ENCODE measurements around the gene LGI4. TPM values are rescaled to one million over a fixed set of nuclear protein-coding genes. Genes with fewer than 3 reads are reported as not detected.
A peak's percentile ranks its signal among the peaks of the same experiment; 100 is the strongest.

Gene LGI4
- total RNA-seq, 1 donor, result 0.09 TPM

GRCh38 chr19:35123573-35123972 lies 11.3 kb downstream of the LGI4 start:
- DNase-seq (ENCODE audit: low read depth), result no peak
- peak overlapping the region; percentile 87 for H3K4me3 ChIP-seq (ENCODE audit: low read depth, low read length)
- no peak for TF ChIP-seq CTCF (IDR thresholded peaks at IDR 0.05; ENCODE audit: insufficient read depth, low read length)

DNA sequence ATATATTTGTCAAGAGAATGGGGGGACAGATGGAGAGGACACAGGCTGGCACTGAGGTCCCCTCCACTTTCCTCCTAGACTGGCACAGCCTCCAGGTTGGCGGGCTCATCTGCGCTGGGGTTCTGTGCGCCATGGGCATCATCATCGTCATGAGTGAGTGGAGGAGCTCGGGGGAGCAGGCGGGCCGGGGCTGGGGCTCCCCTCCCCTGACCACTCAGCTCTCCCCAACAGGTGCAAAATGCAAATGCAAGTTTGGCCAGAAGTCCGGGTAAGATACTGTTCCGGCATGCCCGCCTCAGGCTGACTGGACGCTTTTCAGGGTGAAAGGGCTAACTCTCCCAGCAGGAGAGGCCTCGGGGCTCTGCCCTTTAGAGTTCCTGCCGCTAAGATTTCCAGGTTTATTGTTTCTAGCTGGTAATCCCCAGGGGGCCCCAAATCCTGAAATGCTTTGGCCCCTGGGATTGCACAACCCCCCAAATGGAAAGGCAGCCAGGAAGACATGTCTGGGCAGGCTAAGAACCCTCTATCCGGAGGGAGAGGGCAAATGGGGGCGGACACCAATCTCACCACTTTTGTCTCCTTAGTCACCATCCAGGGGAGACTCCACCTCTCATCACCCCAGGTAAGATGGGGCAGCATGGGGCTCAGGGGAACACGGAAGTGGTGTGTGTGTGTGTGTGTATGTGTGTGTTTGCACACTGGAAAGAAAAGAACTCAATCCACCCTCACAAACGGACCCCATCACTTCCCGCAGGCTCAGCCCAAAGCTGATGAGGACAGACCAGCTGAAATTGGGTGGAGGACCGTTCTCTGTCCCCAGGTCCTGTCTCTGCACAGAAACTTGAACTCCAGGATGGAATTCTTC lies 11.9 kb downstream of the LGI4 start:
- TF ChIP-seq CTCF (IDR thresholded peaks at IDR 0.05; ENCODE audit: insufficient read depth, low read length), result no peak
- no peak for DNase-seq (ENCODE audit: low read depth)
- no peak overlapping the region for H3K4me3 ChIP-seq (ENCODE audit: low read depth, low read length)

DNA sequence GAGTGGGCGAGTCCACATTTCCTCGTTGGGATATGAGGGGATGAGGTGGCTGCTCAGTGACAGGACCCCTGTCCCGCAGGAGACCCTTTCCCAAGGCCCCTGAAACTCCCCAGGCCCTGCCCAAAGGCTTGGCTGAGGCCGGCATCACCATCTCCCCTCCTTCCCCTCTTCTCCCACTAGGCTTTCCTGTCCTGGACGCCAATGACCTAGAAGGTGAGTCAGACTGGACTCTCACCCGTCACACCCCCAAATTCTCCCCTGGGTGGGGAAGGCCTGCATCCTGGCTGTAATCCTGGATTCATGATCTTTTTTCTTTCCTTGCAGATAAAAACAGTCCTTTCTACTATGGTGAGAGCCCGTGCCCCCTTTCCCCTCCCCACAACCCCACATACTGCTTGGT lies 14.0 kb downstream of the LGI4 start:
- no peak for TF ChIP-seq CTCF (IDR thresholded peaks at IDR 0.05; ENCODE audit: insufficient read depth, low read length)
- no peak overlapping the region for H3K4me3 ChIP-seq (ENCODE audit: low read depth, low read length)
- peak; percentile 25 for DNase-seq (ENCODE audit: low read depth)

DNA sequence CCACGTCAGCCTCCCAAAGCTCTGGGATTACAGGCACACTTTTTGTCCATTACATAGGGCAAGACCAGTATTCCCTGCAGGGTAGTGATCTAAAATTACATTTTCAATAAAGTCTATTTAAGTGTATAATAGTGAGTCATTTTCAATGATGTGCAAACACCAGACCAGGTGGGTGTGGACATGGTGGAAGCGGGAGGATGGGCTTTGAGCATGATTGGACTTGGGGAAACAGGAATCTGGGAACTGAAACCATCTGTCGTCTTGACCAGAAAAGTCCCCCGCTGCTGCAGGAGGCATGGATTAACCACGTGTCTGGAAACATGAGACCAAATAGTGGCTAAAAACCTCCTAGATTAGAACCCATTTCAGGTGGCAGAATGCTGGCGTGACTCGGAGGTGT lies 14.4 kb downstream of the LGI4 start:
- peak; percentile 79 for DNase-seq (ENCODE audit: low read depth)
- TF ChIP-seq CTCF (IDR thresholded peaks at IDR 0.05; ENCODE audit: insufficient read depth, low read length), result no peak
- H3K4me3 ChIP-seq (ENCODE audit: low read depth, low read length), result no peak overlapping the region

DNA sequence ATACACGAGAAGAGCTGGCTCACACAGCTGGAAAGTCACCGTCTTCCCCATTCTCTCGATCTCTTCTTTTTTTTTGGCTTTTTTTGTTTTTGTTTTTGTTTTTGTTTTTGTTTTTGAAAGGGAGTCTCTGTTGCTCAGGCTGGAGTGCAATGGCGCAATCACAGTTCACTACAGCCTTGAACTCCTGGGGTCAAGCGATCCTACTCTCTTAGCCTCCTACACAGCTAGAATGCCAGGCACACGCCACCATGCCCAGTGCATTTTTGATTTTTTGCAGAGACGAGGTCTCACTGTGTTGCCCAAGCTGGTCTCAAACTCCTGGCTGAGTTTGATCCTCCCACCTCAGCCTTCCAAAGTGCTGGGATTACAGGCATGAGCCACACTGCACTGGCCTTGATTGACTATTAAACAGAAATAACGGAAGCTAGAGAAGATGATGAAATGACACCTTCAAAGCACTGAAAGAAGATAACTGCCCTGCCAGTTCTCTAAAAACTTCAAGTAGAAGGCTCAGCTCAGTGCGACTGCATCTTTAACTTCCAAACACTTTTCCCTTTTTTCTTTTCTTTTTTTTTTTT lies 15.2 kb downstream of the LGI4 start:
- H3K4me3 ChIP-seq (ENCODE audit: low read depth, low read length), result no peak overlapping the region
- no peak for DNase-seq (ENCODE audit: low read depth)
- no peak for TF ChIP-seq CTCF (IDR thresholded peaks at IDR 0.05; ENCODE audit: insufficient read depth, low read length)

GRCh38 chr19:35119091-35119490 lies 15.8 kb downstream of the LGI4 start:
- no peak for TF ChIP-seq CTCF (IDR thresholded peaks at IDR 0.05; ENCODE audit: insufficient read depth, low read length)
- H3K4me3 ChIP-seq (ENCODE audit: low read depth, low read length), result no peak overlapping the region
- no peak for DNase-seq (ENCODE audit: low read depth)
